ELF-1 (cell line): ENCODE measurements around the gene AFF2.

Experiments used
- DNase-seq: peaks from one replicate; pipeline ENCODE4 v3.0.0-alpha.2; 2016; ENCODE audit warnings: low read depth, low spot score

Gene AFF2

DNA sequence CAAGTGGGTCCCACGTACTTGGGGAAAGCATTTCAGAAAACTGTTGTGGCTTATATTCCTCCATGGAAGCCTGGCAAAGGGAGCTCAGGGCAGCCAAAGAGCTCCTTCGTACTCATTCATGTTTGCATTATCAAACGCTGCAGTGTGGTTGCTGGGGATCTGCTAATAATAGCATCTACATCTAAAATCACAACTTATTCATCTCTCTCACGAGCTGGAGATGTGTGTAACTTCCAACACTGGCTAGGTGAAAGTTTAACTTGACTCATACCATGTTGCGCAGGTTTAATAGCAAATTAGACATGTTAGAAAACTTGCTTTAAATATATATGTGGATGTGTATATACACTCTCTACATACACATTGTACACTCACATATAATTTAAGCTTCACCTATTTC is 415.1 kb downstream of the AFF2 start:
- no peak for DNase-seq

DNA sequence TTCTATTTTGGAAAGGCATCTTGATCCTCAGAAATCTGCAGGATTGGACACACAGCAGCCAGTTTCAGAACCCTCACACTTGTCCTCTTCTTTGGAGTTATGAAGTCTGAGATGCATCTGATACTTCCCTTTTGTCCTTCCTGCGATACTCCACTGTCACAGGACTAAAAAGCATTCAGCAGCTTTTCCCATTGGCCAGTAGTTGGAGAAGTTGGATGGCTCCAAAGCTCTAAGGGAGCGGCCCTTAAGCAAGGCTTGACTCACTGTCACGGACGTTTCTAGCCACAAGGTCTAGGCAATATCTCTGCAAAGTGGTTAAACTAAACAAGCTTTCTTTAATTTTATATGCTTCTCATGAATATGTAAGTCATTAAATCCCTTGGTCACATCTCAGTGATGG is 417.0 kb downstream of the AFF2 start:
- no peak for DNase-seq

DNA sequence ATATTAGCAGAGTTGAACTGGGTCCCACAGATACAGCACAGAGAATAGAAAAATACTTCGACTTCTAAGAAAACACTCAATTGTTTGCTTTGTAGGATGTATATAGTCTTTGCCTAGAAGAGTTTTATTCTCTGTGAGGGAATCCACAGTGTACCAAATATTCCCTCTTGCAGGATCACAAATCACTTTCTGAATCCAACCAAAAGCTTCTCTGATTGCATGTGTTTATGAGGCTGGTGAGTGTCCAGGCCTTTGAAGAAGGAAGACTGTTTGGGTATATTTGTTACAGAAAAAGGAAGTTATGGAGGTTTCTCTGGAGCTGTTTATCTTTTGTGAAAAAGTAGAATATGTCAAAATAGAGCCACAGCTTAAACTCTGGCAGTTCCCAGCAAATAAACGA is 423.2 kb downstream of the AFF2 start:
- DNase-seq, result no peak

DNA sequence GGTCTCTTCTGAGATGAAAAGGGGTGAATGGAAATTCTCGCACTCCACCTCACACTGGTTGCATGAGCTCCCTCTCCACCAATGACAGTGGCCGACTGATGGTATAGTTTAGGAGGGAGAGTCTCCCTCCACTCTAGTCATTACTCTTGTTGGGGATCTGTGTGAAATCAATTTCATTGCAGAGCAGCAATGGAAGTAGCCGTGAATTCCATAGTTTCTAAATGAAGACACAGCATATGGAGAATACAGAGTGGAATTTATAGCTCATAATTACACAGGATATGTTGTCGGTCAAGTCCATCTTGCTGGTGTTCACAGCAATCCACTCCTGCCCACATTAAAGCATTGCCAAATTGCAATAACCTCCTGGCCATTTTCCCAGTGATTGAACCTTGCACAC is 426.0 kb downstream of the AFF2 start:
- no peak for DNase-seq

DNA sequence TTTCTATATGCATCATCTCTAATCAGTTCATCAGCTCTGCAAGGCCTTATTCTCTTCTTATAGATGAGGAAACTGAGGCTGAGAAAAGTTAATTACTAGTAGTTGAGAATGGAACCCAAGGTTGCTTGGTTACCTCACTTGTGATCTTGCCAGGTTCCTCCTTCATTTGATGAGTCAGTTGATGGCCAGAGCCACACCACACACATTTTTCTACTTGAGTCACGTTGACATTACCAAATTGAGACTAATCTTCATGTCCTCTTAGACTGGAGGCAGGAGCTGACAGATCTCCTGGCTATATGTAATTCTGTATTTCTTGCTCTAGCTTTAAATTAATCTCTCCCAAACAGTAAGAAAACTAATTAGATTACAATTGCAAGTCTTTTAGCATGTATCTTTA is 428.4 kb downstream of the AFF2 start:
- no peak for DNase-seq

DNA sequence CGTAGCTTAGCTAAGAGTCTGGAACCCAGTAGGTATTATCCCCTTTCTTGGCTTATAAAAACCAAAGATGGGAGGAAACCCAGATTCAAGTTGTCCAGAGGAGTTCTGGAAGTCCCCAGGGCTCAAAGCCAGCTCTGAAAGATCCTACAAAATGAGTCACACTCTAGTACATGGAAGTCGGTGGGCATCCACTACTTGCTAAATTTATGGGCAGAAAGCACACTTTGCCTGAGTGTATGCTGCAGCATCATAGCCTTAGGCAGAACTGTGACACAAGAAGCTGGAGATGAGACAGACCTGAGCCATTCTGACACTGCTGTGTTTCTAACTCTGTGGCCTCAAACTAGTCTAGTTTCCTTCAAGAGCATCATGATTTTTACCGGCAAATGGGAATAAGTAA is 429.3 kb downstream of the AFF2 start:
- no peak for DNase-seq

DNA sequence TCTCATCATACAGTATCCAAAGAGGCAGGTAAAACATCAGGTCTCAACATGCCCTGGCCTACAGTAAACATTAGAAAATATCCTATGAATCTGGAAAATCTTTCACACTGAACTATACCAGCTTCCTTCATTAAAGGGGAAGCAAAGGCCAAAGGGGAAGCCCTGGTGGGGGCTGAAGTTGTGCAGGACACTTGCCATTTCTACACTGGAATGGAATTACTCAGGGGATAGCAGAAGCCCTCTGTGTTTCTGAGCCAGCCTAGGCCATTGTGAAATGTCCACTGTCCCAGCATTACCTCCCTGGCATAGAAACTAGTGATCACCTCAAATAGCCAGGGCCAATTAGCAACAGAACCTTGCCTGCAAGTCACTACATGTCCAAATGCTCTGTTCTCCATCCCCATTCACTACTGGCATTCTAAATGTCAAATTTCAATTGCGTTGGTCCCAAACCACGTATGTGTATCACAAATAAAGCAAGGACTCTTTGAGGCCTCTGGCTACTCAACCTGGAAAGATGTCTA is 429.9 kb downstream of the AFF2 start:
- no peak for DNase-seq

DNA sequence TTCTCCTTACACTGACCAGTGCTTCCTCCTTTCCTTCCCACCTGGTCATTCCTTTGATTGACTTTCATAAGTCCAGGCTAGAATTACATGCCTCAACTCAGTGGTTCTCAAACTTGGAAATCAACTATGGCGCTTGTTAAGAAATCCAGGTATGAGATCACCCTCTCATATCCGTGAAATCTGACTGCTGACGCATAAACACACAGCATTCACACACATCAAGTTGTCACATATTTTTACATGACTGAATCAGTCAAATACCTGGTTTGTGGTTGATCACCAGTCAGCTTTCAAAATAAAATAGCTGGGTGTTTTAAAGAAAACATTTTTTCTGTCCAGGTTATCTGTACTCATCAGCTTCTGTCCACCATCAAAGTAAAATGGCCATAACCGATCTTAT is 433.5 kb downstream of the AFF2 start:
- DNase-seq, result no peak

DNA sequence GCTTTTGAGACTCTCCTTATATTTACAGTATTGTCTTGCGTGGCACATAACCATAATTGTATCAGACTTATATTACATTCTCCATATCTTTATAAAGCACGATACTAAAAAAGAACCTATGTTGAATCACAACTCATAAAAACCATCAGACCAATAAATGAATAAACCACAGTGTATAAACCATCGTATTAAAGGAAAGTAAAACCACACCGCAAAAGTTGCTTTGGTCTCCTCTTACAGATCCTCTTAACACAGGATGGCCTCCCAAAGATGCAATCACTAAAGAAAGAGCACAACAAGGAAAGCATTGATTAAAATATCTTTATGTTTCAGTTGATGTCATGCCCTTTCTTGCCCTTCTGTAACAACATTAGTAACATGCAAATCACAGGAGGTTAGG is 437.9 kb downstream of the AFF2 start:
- no peak for DNase-seq

DNA sequence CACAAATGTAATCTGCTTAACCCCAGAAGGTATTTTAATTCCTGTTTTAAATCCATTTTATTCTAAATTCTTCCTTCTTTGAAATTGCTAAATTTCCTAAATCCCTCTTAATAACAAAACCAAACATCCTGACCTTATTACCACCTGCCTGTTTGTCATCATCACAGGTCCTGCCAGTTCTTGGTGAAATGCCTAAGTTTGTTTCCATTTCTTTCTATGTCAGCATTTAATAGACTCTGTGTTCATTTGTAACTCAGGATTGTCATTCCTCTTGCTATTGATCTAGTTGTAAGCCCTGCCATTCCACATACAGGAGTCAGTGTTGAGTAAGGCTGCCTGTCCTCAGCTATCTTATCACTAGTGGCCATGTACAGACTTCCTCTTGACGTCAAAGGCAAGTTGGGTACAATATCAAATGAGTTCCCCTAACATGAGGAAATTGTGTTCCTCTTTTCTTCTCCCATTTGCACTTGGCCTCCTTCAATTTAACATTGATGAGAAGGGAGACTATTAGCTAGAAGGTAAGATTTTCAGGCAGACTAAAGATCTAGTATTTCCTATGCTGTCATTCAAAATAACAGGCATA is 440.1 kb downstream of the AFF2 start:
- no peak for DNase-seq

DNA sequence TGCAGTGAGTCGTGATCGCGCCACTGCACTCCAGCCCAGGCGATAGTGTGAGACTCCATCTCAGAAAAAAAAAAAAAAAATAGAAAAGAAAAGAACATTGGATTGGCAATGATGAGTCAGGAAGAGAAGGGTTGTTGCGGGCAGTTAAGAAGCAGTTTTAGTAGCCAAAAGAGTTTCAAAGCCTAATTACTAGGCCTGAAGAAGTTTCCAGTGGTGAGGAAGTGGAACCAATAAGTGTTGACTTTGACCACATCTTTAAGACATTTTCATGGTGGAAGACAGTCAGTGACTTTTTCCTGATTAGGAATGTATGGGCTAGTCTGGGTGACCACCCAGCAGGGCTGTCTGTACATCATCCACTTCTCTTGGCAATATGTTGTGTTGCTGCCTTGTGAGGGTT is 442.3 kb downstream of the AFF2 start:
- DNase-seq, result no peak

DNA sequence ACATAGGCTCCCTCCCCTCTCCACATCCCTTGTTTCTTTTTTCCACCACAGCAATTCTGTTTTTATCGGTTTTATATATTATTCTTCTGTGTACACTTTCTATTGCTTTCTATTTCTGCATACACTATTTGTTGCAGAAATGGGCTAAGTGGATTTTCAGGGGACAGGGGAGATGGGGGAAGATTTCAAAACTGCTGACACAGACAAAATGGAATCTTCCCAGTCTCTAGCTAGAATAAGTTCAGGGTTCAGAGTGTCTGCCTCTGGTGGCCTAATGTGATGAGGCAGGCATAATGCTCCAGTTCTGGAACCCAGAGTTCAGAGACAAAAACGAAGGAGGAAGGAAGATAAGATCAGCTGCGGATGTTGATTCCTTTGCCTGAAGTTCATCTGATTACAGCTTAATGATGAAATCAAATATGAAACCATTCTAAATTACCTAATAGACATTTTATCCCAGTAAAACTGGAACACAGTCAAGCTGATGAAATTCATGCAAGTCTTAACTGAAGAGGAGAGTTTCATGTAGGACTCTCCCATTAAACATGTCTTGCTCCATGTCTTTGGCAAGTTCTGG is 447.1 kb downstream of the AFF2 start:
- DNase-seq, result no peak

DNA sequence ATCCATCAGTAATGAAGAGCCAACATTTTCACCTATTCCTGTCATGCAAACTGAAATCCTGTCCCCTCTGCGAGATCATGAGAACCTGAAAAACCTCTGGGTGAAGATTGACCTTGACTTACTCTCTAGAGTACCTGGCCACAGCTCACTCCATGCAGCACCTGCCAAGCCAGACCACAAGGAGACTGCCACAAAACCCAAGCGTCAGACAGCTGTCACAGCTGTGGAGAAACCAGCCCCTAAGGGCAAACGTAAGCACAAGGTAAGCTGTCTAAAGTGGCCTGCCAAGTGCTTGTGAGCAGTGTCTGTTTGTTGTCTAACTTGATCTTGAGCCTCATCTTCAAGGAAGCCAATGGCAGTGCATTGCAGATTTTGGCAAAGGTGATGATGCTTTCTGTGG is 455.9 kb downstream of the AFF2 start:
- no peak for DNase-seq

DNA sequence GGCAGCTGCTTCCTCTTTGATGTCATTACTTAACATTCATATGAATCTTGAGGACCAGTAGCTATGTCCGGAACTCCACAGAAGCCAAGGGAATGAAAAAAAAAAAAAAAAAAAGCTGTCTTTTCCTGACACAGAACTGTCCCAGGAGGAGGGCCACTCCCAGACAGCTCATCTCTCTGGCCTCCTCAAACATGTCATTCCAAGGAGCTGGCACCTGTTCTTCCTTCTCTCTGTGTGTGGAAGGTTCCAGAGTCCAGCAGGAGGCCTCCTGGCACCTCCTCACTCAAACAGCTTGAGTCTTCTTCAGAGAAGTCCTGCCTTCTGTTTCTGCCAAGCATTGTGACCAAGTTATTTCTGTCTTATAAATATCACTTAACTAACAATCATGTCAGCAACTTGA is 458.5 kb downstream of the AFF2 start:
- no peak for DNase-seq

DNA sequence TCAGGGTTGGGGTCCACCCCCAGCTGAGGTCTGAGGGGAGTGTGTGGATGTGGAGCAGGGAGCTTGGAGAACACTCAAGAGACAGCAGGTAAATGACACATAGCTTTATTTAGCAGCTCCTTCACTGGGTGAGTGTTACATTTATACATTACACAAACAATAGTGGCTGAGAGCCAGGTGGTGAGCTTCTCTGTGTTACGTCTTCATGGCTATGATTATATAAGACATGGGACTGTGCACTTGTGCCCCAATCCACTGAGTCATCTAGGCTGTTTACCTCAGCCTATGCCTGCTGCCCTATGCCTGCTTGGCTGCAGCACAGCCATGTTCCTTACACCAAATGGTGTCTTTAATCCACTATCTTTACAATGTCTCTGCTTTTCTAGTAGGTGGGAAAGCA is 459.6 kb downstream of the AFF2 start:
- no peak for DNase-seq

DNA sequence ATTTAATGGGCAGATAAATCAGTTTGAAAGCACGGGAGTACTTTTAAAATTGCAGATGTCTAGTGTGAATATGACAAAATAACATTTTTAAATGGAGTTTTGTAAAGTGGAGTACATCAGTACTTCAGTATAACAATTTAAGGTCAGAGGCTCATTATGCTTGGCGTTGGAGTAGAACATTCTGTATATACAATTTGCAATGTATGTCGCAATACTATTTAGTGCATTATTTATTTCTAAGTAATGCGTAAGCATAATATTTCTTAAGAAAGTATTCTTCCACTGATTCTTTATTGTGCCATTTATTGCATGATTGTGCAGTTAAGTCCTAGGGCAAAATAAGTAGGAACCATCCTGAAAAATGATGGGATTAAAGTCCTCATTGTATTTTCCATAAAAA is 461.6 kb downstream of the AFF2 start:
- no peak for DNase-seq

DNA sequence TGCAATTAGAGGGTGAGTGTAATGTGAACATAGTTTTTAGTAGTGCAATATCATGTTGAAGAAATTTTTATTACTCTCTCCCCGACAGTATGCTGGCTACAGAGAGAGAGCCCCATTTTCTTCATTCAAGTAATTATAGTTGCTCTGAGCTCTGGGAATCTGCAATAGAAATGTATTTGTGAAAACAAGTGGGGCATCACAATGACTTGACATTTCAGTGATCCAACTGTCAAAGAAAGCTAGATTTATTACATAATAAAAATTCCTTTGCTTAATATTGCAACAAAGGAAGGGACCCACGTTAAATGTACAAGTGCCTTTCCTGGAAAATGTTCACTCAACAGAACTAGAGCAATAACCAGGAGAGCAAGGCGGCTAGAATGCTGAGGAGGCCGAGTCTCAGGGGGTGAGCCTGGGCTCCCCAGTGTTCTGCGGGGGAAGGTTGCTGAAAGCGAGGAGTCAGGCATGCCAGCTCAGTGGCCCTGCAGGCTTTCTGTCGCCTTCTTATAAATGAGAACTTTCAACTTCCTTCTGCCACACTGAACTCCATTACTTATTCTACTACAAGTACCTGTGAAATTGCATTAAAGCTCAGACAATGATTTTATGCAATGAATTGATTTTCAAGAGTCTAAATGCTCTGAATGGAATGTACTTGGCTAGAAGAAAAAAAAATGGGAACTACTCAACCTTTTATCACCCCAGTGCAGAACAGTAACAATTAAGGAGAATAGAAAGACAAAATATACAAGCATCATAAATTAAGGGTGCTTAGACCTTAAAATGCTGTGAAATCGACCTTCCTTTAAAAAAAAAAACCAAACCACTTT is 476.4 kb downstream of the AFF2 start:
- no peak for DNase-seq

DNA sequence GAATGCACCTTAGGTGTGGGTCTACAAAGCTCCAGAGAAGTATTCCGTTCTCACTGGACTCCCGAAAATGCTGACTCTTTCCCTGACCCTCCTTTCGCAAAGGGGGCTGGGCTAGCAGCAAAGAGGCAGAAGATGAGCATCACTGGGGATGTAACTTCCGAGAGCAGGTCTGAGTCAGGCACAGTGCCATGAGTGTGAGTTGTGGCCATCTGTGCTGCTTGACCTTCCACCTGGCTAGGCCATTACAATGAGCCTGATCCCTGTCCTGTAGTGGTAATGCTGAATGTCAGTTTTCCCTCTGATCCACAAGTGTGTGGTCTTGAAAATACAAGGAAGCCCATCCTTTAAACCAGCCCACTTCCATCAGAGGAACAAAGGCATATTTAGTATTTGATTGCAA is 479.4 kb downstream of the AFF2 start:
- DNase-seq, result no peak

DNA sequence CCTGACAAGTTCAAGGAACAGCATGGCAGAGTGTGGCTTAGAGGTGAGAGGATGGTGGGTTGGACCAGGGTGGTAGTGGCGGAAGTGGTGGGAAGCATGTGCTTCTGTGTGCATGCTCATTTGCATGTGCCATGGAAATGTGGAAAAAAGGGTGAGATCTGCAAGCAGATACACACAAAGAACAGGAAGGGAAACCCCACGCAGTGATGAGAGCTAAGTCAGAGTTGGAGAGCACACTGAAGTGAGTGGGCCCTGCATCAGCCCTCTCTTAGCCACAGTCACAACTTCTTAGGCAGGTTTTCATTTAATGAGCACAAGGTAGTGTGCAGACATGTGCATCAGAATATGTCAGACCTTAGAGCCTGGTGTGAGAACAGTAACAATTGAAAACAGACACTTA is 483.8 kb downstream of the AFF2 start:
- no peak for DNase-seq

DNA sequence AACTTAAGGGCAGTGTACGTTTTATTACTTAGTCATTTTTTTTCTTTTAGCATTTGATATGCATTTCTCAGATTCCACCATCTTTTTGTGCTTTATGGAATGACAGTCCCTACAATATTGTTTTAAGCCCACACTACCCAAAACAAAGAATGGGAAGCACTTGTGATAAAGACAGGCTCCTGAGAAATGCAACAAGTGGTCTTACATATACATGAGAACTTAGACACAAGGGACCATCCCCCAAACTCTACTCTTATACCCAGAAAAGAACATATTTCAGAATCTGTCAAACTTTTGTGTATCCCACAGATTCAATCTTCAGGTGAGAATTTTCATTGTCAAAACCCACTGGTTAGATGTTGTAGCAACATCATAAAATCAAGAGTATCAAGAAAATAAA is 491.1 kb downstream of the AFF2 start:
- no peak for DNase-seq

DNA sequence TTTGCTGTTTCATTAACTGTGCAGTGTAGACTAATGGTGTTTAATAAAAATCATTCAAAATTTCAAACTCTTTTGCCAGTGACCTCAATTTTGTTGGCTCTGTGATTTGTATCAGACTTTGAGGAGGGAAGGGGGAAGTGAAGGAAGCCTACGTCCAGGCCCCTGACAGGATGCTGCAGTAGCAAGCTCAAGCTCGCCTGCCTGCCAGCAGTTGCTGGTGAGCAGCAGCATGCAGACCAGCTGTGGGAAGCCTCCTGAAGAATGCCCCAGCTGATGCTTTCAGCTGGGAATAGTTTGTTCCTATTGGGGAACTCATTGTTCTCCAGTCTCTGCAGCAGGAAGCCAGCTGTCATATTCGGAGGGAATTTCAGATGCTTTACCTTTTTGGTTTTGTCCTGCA is 495.2 kb downstream of the AFF2 start:
- DNase-seq, result no peak

DNA sequence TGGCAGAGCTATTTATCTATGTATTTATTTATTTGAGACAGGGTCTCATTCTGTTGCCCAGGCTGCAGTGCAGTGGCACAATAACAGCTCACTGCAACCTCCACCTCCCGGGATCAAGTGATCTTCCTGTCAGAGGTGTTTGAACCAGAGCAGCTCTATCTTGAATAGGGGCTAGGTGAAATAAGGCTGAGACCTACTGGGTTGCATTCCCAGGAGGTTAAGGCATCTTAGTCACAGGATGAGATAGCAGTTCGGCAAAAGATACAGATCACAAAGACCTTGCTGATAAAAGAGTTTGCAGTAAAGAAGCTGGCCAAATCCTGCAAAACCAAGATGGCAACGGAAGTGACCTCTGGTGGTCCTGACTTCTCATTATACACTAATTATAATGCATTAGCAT is 501.9 kb downstream of the AFF2 start:
- no peak for DNase-seq
